Measurements from ENCODE around the gene MEIS1. TPM values are rescaled to one million over a fixed set of nuclear protein-coding genes. Genes with fewer than 3 reads are reported as not detected.

Gene MEIS1
- total RNA-seq, 6 experiments from 2014 or later: 3.1 to 8.8 (median 4.2) TPM

GRCh38 chr2:66433695-66433944 is 1.3 kb upstream of the MEIS1 start:
- ATAC-seq: no peak
- H3K36me3 ChIP-seq: no peaks in the 10 kb centered on the region
- H3K4me1 ChIP-seq: peaks cover 0 to 14% (median 0%) of the 10 kb centered on the region in 4 donors
- peak overlapping the region; percentile 54 to 76 (median 64) for H3K4me3 ChIP-seq
- H3K27ac ChIP-seq: peak overlapping the region; percentile 80 to 89 (median 87)
- H3K9me3 ChIP-seq: no peaks in the 10 kb centered on the region
- no peak for DNase-seq
- intact Hi-C loops (cut with DNase I): loop anchor here (5.0 kb wide), 2 partner anchors 139 to 144 kb away; no protein-coding TSS in a partner anchor
- 2% methylated on average over 7 of the region's 7 CpGs for WGBS (ENCODE audit: insufficient coverage, low coverage, low lambda C conversion rate, missing lambda C conversion rate)
- no peaks in the 10 kb centered on the region for H3K27me3 ChIP-seq
- TF ChIP-seq CTCF (IDR thresholded peaks at IDR 0.05) (no peak), POLR2A (IDR thresholded peaks at IDR 0.05) (no peak)

GRCh38 chr2:66433945-66434678 is 813 bp upstream of the MEIS1 start:
- WGBS (ENCODE audit: insufficient coverage, low coverage, low lambda C conversion rate, missing lambda C conversion rate): 0% methylated on average over 10 of the region's 61 CpGs
- H3K27me3 ChIP-seq: no peaks in the 10 kb centered on the region
- DNase-seq: peak; percentile 64 to 75 (median 74)
- no peaks in the 10 kb centered on the region for H3K36me3 ChIP-seq
- peaks cover 0 to 14% (median 0%) of the 10 kb centered on the region in 4 donors for H3K4me1 ChIP-seq
- intact Hi-C loops (cut with DNase I): loop anchor here (5.0 kb wide), 2 partner anchors 138 to 143 kb away; no protein-coding TSS in a partner anchor
- TF ChIP-seq CTCF (IDR thresholded peaks at IDR 0.05): no peak
- TF ChIP-seq POLR2A (IDR thresholded peaks at IDR 0.05): peak; percentile 2
- H3K9me3 ChIP-seq: no peaks in the 10 kb centered on the region
- peak overlapping the region; percentile 80 to 89 (median 87) for H3K27ac ChIP-seq
- ATAC-seq: peak; percentile 38 to 61 (median 58)
- H3K4me3 ChIP-seq: peak overlapping the region; percentile 54 to 76 (median 64)

GRCh38 chr2:66435549-66435875 is 587 bp downstream of the MEIS1 start:
- no peaks in the 10 kb centered on the region for H3K27me3 ChIP-seq
- DNase-seq (no peak), ATAC-seq (no peak)
- intact Hi-C loops (cut with DNase I): no loop called here
- H3K9me3 ChIP-seq: no peaks in the 10 kb centered on the region
- TF ChIP-seq POLR2A (IDR thresholded peaks at IDR 0.05) (no peak), CTCF (IDR thresholded peaks at IDR 0.05) (no peak)
- 2% methylated on average over 15 of the region's 15 CpGs for WGBS (ENCODE audit: insufficient coverage, low coverage, low lambda C conversion rate, missing lambda C conversion rate)
- no peaks in the 10 kb centered on the region for H3K36me3 ChIP-seq
- H3K4me3 ChIP-seq: peak overlapping the region; percentile 54 to 76 (median 64)
- H3K4me1 ChIP-seq: peaks cover 0 to 14% (median 0%) of the 10 kb centered on the region in 4 donors
- peak overlapping the region; percentile 80 to 89 (median 87) for H3K27ac ChIP-seq

GRCh38 chr2:66435963-66436362 is 1.0 kb downstream of the MEIS1 start:
- 0% methylated on average over 2 of the region's 2 CpGs for WGBS (ENCODE audit: insufficient coverage, low coverage, low lambda C conversion rate, missing lambda C conversion rate)
- DNase-seq (no peak), ATAC-seq (no peak)
- intact Hi-C loops (cut with DNase I): no loop called here
- TF ChIP-seq CTCF (IDR thresholded peaks at IDR 0.05) (no peak), POLR2A (IDR thresholded peaks at IDR 0.05) (no peak)
- Histone ChIP-seq H3K36me3 (no peaks in the 10 kb centered on the region), H3K4me3 (peak overlapping the region; percentile 54 to 76 (median 64)), H3K4me1 (peaks cover 0 to 14% (median 0%) of the 10 kb centered on the region in 4 donors), H3K9me3 (no peaks in the 10 kb centered on the region), H3K27me3 (no peaks in the 10 kb centered on the region), H3K27ac (peak overlapping the region; percentile 80 to 89 (median 87))
